Upper lobe of left lung (tissue), 6 donors: ENCODE measurements around the gene KAZN. TPM values are rescaled to one million over a fixed set of nuclear protein-coding genes. Genes with fewer than 3 reads are reported as not detected.
A peak's percentile ranks its signal among the peaks of the same experiment; 100 is the strongest.

Experiments
- ATAC-seq, 2 donors: fragments of 200-7000 bp; cut with Tn5 transposase; one replicate each; pipeline ENCODE4 v1.9.1; 2022; ENCODE audit warnings: mild to moderate bottlenecking in 2 of 2, moderate library complexity in 2 of 2; ENCODE audit not compliant: low FRiP score in 2 of 2
- DNase-seq, 2 donors: peaks; one replicate each; pipeline ENCODE4 v3.0.0-alpha.2; 2019 to 2020
- H3K27ac ChIP-seq, 4 donors: fragments of 200-600 bp; sonication (generic); one replicate each; pipeline ENCODE4 v1.5.1; 2016 to 2019
- H3K27me3 ChIP-seq, 4 donors: fragments of 200-600 bp; sonication (generic); one replicate each; pipeline ENCODE4 v1.5.1; 2017 to 2019
- H3K36me3 ChIP-seq, 4 donors: fragments of 200-600 bp; sonication (generic); one replicate each; pipeline ENCODE4 v1.5.1; 2016 to 2019
- H3K4me1 ChIP-seq, 4 donors: fragments of 200-600 bp; sonication (generic); one replicate each; pipeline ENCODE4 v1.5.1; 2018 to 2019
- H3K4me3 ChIP-seq, 4 donors: fragments of 200-600 bp; sonication (generic); one replicate each; pipeline ENCODE4 v1.5.1; 2017 to 2019; ENCODE audit warnings: mild to moderate bottlenecking in 2 of 4, moderate library complexity in 1 of 4
- H3K9me3 ChIP-seq, 4 donors: fragments of 200-600 bp; sonication (generic); one replicate each; pipeline ENCODE4 v1.5.1; 2018 to 2019
- CTCF ChIP-seq, 6 experiments: fragments of 450-650 bp in 4 of 6; fragments of 200-600 bp in 2 of 6; sonication (generic) in 2 of 6; IDR thresholded peaks; one replicate each; pipeline ENCODE4 v1.5.1; 2016 to 2019; ENCODE audit warnings: antibody characterized with exemption in 6 of 6
- EP300 ChIP-seq, 4 donors: sonication (generic); formaldehyde crosslinking; IDR thresholded peaks; one replicate each; pipeline ENCODE4 v1.5.1; 2017; ENCODE audit warnings: antibody characterized with exemption in 4 of 4, control low read depth in 2 of 4
- POLR2A ChIP-seq, 4 donors: fragments of 450-650 bp; IDR thresholded peaks; one replicate each; pipeline ENCODE4 v1.5.1; 2016 to 2017; ENCODE audit warnings: antibody characterized with exemption in 4 of 4, mild to moderate bottlenecking in 2 of 4
- POLR2AphosphoS5 ChIP-seq, 2 donors: sonication (generic); formaldehyde crosslinking; IDR thresholded peaks; one replicate each; pipeline ENCODE4 v1.5.1; 2017; ENCODE audit warnings: antibody characterized with exemption in 2 of 2
- WGBS, 2 donors: methylation state at CpG; one replicate each; pipeline ENCODE4 v1.1.5; 2017 to 2018; 5-methylcytosine and 5-hydroxymethylcytosine counted together
- total RNA-seq, 6 donors: library from RNA; depleted of rRNA in 4 of 6; stranded (reverse); fragments of >200 nt in 4 of 6; gene quantifications; one replicate each; pipeline versions ENCODE4 v1.1.0 to v1.2.1, GENCODE V29; 2016 to 2021
- donor health status: DM: no; HTN: no; CAD: no; lungs with moderate emphysema.
- donor health status: DM: no; HTN: yes; CAD: no; lungs with severe emphysema.

Gene KAZN
- total RNA-seq, 6 donors from 2014 or later, result 11.5 to 30.0 (median 17.6) TPM

GRCh38 chr1:15098176-15099125 is 500.0 kb downstream of the KAZN start:
- DNase-seq, result no peak
- 86 to 93% methylated on average over 10 to 15 of the region's 15 CpGs for WGBS, 2 donors
- no peaks in the 10 kb centered on the region for H3K9me3 ChIP-seq
- no peak overlapping the region for H3K4me3 ChIP-seq
- H3K27ac ChIP-seq, result no peak overlapping the region
- ATAC-seq, result no peak
- H3K27me3 ChIP-seq, result no peaks in the 10 kb centered on the region
- no peak for TF ChIP-seq POLR2A (IDR thresholded peaks at IDR 0.05)
- H3K36me3 ChIP-seq, result no peaks in the 10 kb centered on the region
- H3K4me1 ChIP-seq, result no peaks in the 10 kb centered on the region

- no peak for ATAC-seq
- no peaks in the 10 kb centered on the region for H3K4me1 ChIP-seq
- H3K27me3 ChIP-seq, result no peaks in the 10 kb centered on the region
- no peak overlapping the region for H3K27ac ChIP-seq
- no peak overlapping the region for H3K4me3 ChIP-seq
- H3K36me3 ChIP-seq, result no peaks in the 10 kb centered on the region
- no peak for TF ChIP-seq POLR2A (IDR thresholded peaks at IDR 0.05)
- DNase-seq, result no peak
- 51 to 59% methylated on average over 15 of the region's 15 CpGs for WGBS, 2 donors
- no peaks in the 10 kb centered on the region for H3K9me3 ChIP-seq
These were observed 501.1 kb downstream of the KAZN start for GRCh38 chr1:15099441-15100120.

GRCh38 chr1:15100121-15100879 is 501.8 kb downstream of the KAZN start:
- no peaks in the 10 kb centered on the region for H3K4me1 ChIP-seq
- 23 to 28% methylated on average over 5 to 16 of the region's 16 CpGs for WGBS, 2 donors
- H3K27ac ChIP-seq, result no peak overlapping the region
- DNase-seq, result peak in 1 of 2 donors; percentile 36
- H3K4me3 ChIP-seq, result no peak overlapping the region
- H3K9me3 ChIP-seq, result no peaks in the 10 kb centered on the region
- ATAC-seq, result peak; percentile 41 to 62
- no peaks in the 10 kb centered on the region for H3K36me3 ChIP-seq
- TF ChIP-seq POLR2AphosphoS5 (IDR thresholded peaks at IDR 0.05) (no peak), POLR2A (IDR thresholded peaks at IDR 0.05) (no peak), CTCF (IDR thresholded peaks at IDR 0.05) (peak; percentile 86 to 97 (median 90))
- no peaks in the 10 kb centered on the region for H3K27me3 ChIP-seq

GRCh38 chr1:15100880-15101760 is 502.6 kb downstream of the KAZN start:
- no peaks in the 10 kb centered on the region for H3K9me3 ChIP-seq
- ATAC-seq, result no peak
- H3K4me3 ChIP-seq, result no peak overlapping the region
- no peaks in the 10 kb centered on the region for H3K27me3 ChIP-seq
- H3K36me3 ChIP-seq, result no peaks in the 10 kb centered on the region
- TF ChIP-seq POLR2A (IDR thresholded peaks at IDR 0.05) (no peak), POLR2AphosphoS5 (IDR thresholded peaks at IDR 0.05) (no peak), CTCF (IDR thresholded peaks at IDR 0.05) (no peak), EP300 (IDR thresholded peaks at IDR 0.05) (no peak)
- 63 to 71% methylated on average over 17 to 21 of the region's 21 CpGs for WGBS, 2 donors
- DNase-seq, result no peak
- peaks cover 0 to 1% (median 0%) of the 10 kb centered on the region in 4 donors for H3K4me1 ChIP-seq
- H3K27ac ChIP-seq, result no peak overlapping the region

- TF ChIP-seq POLR2AphosphoS5 (IDR thresholded peaks at IDR 0.05) (no peak), POLR2A (IDR thresholded peaks at IDR 0.05) (no peak), EP300 (IDR thresholded peaks at IDR 0.05) (no peak)
- Histone ChIP-seq H3K9me3 (no peaks in the 10 kb centered on the region), H3K27me3 (no peaks in the 10 kb centered on the region)
These were observed 503.3 kb downstream of the KAZN start for GRCh38 chr1:15101801-15102200.

More at GRCh38 chr1:15101801-15102200, 503.3 kb downstream of the KAZN start:
- Histone ChIP-seq H3K27ac (no peak overlapping the region), H3K36me3 (no peaks in the 10 kb centered on the region), H3K4me3 (no peak overlapping the region), H3K4me1 (peaks cover 0 to 8% (median 0%) of the 10 kb centered on the region in 4 donors)
- WGBS, 2 donors, result 72 to 86% methylated on average over 4 of the region's 4 CpGs
- DNase-seq, result no peak
- ATAC-seq, result no peak
